Ishikawa (cell line): ENCODE measurements around the gene RASGRP2.

ENCODE experiments used
- CEBPB ChIP-seq: IDR thresholded peaks from 2 replicates; pipeline ENCODE4 v1.6.1; 2012
- CREB1 ChIP-seq: IDR thresholded peaks from 2 replicates; pipeline ENCODE4 v1.6.1; 2012; ENCODE audit warnings: low read depth
- NFIC ChIP-seq: IDR thresholded peaks from 2 replicates; pipeline ENCODE4 v1.6.1; 2012
- RAD21 ChIP-seq: IDR thresholded peaks from 2 replicates; pipeline ENCODE4 v1.6.1; 2012; ENCODE audit warnings: low read depth
- TAF1 ChIP-seq: IDR thresholded peaks from 2 replicates; pipeline ENCODE4 v1.6.1; 2012; ENCODE audit warnings: low read depth, mild to moderate bottlenecking
- YY1 ChIP-seq: IDR thresholded peaks from 2 replicates; pipeline ENCODE4 v1.6.1; 2012; ENCODE audit warnings: low read depth
- TF ChIP-seq, protein P1 (sequence below): IDR thresholded peaks from 2 replicates; pipeline ENCODE4 v1.6.1; 2012; ENCODE audit warnings: low read depth, mild to moderate bottlenecking
- TF ChIP-seq, protein P2 (sequence below): IDR thresholded peaks from 2 replicates; pipeline ENCODE4 v1.6.1; 2012

DNA sequence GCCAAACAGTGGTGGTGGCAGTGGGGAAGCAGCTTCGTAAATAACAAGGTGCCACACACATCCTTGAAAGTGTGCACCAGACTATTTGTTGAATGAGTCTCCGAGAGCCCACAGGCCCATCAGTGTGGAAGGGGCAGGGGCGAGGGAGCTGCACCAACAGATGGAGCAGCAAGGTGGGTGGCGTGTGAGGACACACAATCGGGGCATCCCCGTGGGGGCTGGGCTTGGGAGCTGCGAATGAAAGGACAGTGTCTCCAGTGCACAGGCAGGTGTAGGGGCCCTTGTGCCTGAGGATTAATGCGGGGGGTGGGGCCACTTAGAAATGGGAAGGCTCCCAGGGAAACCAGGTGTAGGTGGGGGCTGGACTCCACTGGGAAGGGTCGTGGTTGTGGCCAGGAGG, 23.8 kb downstream of the RASGRP2 start:
- TF ChIP-seq TAF1 (no peak), CEBPB (no peak), NFIC (no peak), YY1 (no peak), CREB1 (no peak), RAD21 (no peak)
- TF ChIP-seq, protein P1, sequence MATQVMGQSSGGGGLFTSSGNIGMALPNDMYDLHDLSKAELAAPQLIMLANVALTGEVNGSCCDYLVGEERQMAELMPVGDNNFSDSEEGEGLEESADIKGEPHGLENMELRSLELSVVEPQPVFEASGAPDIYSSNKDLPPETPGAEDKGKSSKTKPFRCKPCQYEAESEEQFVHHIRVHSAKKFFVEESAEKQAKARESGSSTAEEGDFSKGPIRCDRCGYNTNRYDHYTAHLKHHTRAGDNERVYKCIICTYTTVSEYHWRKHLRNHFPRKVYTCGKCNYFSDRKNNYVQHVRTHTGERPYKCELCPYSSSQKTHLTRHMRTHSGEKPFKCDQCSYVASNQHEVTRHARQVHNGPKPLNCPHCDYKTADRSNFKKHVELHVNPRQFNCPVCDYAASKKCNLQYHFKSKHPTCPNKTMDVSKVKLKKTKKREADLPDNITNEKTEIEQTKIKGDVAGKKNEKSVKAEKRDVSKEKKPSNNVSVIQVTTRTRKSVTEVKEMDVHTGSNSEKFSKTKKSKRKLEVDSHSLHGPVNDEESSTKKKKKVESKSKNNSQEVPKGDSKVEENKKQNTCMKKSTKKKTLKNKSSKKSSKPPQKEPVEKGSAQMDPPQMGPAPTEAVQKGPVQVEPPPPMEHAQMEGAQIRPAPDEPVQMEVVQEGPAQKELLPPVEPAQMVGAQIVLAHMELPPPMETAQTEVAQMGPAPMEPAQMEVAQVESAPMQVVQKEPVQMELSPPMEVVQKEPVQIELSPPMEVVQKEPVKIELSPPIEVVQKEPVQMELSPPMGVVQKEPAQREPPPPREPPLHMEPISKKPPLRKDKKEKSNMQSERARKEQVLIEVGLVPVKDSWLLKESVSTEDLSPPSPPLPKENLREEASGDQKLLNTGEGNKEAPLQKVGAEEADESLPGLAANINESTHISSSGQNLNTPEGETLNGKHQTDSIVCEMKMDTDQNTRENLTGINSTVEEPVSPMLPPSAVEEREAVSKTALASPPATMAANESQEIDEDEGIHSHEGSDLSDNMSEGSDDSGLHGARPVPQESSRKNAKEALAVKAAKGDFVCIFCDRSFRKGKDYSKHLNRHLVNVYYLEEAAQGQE, result no peak
- TF ChIP-seq, protein P2, sequence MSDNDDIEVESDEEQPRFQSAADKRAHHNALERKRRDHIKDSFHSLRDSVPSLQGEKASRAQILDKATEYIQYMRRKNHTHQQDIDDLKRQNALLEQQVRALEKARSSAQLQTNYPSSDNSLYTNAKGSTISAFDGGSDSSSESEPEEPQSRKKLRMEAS, result no peak
